Measurements from ENCODE around the gene TSHZ2. TPM values are rescaled to one million over a fixed set of nuclear protein-coding genes. Genes with fewer than 3 reads are reported as not detected.

Gene TSHZ2
- total RNA-seq, 1 experiment from 2014 or later, result 0.20 TPM

DNA sequence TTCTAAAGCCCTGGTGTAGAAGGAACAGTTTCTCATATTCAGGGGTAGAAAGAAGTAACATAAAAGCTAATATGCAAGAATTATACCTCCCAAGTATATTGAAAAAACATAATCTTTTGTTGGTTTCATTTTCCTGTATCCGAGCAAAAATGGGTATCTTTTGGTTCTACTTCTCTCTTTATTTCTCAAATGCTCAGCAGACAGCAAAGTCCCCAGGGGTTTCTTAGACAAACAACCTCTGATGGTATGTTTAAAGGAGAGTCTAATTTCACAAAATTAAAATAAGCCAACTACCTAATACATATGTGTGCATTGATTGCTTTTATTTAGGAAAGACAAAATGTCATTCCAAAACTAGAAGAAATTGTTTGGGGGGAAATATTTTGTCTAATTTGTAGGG is 131.0 kb downstream of the TSHZ2 start (continued):
- TF ChIP-seq RORB (CRISPR knock-in tag; IDR thresholded peaks at IDR 0.05), result no peak
- no peak for TF ChIP-seq GTF2I (CRISPR knock-in tag; conservative IDR thresholded peaks at IDR 0.05)
- TF ChIP-seq, protein P1, sequence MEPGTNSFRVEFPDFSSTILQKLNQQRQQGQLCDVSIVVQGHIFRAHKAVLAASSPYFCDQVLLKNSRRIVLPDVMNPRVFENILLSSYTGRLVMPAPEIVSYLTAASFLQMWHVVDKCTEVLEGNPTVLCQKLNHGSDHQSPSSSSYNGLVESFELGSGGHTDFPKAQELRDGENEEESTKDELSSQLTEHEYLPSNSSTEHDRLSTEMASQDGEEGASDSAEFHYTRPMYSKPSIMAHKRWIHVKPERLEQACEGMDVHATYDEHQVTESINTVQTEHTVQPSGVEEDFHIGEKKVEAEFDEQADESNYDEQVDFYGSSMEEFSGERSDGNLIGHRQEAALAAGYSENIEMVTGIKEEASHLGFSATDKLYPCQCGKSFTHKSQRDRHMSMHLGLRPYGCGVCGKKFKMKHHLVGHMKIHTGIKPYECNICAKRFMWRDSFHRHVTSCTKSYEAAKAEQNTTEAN (CRISPR knock-in tag; IDR thresholded peaks at IDR 0.05), result no peak
- TF ChIP-seq ZNF425 (CRISPR knock-in tag; conservative IDR thresholded peaks at IDR 0.05), result no peak

- ChIA-PET POLR2A (no interaction called here), CTCF (no interaction called here)
- DNase-seq (ENCODE audit: low spot score), result no peak
- no peak for ATAC-seq
- TF ChIP-seq GTF2I (CRISPR knock-in tag; conservative IDR thresholded peaks at IDR 0.05), result no peak
- TF ChIP-seq, protein P2, sequence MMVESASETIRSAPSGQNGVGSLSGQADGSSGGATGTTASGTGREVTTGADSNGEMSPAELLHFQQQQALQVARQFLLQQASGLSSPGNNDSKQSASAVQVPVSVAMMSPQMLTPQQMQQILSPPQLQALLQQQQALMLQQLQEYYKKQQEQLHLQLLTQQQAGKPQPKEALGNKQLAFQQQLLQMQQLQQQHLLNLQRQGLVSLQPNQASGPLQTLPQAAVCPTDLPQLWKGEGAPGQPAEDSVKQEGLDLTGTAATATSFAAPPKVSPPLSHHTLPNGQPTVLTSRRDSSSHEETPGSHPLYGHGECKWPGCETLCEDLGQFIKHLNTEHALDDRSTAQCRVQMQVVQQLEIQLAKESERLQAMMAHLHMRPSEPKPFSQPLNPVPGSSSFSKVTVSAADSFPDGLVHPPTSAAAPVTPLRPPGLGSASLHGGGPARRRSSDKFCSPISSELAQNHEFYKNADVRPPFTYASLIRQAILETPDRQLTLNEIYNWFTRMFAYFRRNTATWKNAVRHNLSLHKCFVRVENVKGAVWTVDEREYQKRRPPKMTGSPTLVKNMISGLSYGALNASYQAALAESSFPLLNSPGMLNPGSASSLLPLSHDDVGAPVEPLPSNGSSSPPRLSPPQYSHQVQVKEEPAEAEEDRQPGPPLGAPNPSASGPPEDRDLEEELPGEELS (CRISPR knock-in tag; IDR thresholded peaks at IDR 0.05), result no peak
- TF ChIP-seq ZNF138 (CRISPR knock-in tag; conservative IDR thresholded peaks at IDR 0.05), result no peak
- TF ChIP-seq E2F4 (CRISPR knock-in tag; IDR thresholded peaks at IDR 0.05; ENCODE audit: borderline replicate concordance, low read depth), result no peak
- TF ChIP-seq ZNF317 (CRISPR knock-in tag; IDR thresholded peaks at IDR 0.05; ENCODE audit: borderline replicate concordance, low read depth), result no peak
- TF ChIP-seq, protein P1 (CRISPR knock-in tag; IDR thresholded peaks at IDR 0.05), result no peak
- TF ChIP-seq, protein P3, sequence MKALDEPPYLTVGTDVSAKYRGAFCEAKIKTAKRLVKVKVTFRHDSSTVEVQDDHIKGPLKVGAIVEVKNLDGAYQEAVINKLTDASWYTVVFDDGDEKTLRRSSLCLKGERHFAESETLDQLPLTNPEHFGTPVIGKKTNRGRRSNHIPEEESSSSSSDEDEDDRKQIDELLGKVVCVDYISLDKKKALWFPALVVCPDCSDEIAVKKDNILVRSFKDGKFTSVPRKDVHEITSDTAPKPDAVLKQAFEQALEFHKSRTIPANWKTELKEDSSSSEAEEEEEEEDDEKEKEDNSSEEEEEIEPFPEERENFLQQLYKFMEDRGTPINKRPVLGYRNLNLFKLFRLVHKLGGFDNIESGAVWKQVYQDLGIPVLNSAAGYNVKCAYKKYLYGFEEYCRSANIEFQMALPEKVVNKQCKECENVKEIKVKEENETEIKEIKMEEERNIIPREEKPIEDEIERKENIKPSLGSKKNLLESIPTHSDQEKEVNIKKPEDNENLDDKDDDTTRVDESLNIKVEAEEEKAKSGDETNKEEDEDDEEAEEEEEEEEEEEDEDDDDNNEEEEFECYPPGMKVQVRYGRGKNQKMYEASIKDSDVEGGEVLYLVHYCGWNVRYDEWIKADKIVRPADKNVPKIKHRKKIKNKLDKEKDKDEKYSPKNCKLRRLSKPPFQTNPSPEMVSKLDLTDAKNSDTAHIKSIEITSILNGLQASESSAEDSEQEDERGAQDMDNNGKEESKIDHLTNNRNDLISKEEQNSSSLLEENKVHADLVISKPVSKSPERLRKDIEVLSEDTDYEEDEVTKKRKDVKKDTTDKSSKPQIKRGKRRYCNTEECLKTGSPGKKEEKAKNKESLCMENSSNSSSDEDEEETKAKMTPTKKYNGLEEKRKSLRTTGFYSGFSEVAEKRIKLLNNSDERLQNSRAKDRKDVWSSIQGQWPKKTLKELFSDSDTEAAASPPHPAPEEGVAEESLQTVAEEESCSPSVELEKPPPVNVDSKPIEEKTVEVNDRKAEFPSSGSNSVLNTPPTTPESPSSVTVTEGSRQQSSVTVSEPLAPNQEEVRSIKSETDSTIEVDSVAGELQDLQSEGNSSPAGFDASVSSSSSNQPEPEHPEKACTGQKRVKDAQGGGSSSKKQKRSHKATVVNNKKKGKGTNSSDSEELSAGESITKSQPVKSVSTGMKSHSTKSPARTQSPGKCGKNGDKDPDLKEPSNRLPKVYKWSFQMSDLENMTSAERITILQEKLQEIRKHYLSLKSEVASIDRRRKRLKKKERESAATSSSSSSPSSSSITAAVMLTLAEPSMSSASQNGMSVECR (CRISPR knock-in tag; IDR thresholded peaks at IDR 0.05; ENCODE audit: borderline replicate concordance), result no peak
- no peak for TF ChIP-seq SP1 (CRISPR knock-in tag; conservative IDR thresholded peaks at IDR 0.05)
- H3K27me3 Mint-ChIP-seq (ENCODE audit: low read depth), result no peaks in the 10 kb centered on the region; the same call in 1 of the 2 replicates
- H3K9me3 Mint-ChIP-seq, result peaks cover under 1% of the 10 kb centered on the region
- H3K36me3 Mint-ChIP-seq, result no peaks in the 10 kb centered on the region
- no peak overlapping the region for H3K27ac Mint-ChIP-seq
- H3K4me3 Mint-ChIP-seq, result no peak overlapping the region
- H3K4me1 Mint-ChIP-seq, result peaks cover 25% of the 10 kb centered on the region
Measured at GRCh38 chr20:53104884-53105283, 132.7 kb downstream of the TSHZ2 start.

Measured in WTC11 (cell line).